ENCODE data around the gene CFP. TPM values are rescaled to one million over a fixed set of nuclear protein-coding genes. Genes with fewer than 3 reads are reported as not detected.

The CFP gene
- polyA plus RNA-seq, 2 donors = 0.77 to 3.6 TPM

DNA sequence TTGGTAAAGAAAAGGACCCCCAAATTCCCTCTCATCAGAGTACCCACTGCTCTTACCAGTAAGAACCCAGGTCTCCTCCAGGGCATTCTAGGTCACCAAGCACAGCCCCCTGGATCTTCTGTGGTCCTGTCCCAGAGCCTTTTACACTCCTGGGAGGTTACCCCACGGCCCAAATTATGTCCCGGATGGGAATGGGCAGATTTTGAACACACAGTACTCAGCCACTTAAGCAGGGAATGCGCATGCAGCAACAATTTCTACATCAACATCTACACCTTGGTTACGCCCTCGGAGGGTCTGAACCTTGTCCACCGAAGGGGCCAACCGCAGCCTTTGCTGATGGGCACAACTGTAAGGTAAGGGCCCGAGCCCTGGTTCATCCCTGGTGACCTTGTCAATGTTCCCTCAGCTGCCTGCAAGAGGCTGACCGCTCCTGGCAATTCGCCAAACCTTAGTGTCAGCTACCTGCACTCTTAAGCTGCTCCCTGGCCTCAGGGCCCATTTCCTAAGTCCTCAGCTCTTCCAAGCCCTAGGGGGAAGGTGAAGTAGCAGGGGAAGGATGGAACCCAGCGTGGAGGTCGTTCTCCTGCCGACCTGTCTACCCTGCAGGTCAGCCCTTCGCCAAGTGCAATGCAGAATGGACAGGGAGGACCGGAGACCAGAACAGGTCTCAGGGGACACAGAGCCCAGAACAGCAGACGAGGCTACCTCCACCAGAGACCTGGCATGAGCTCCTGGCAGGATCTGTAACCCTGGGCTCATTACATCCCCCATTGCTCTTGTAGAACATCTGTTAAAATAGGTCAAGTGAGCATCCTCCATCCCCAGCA lies 41.6 kb downstream of the CFP start:
- 77 to 85% methylated on average over 16 of the region's 16 CpGs for WGBS, 2 donors
- H3K27ac ChIP-seq (ENCODE audit: low read depth in 2 of 2, low read length in 1 of 2) = no peak overlapping the region

DNA sequence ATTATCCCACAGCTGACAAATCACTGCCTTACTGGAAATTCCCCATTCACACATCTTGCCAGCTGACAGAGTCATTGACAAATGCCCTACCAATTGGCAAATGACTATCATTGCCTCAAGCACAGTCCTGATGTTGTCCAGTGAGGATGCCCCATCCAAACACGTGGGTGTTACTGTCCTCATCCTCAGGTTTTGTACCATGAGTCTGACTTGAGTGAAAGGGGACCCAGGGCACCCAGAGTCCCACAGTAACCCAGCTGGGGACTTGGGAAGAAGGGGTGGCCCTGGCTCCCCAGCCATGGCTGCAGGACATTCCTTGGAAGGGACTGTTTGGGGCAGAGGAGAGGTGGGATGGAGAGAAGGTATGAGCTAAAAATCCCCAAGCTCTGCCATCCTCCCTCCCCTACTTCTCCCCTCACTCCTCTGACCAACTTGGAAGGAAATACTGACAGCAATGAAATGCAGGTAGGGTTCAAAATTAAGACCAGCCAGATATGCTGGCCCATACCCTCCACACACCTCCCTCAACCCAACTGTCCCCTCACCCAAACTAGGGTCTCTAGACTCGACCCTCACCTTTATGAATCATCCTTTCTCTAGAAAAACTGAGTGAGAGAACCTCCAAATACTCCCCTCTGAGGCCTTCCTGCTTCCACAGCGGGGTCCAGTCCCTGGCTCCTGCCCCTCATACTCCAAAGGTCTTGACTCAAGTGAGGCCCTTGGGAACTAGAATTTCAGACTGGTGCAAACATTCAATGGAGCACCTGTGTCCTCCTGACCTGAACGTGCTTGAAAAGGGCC lies 42.4 kb downstream of the CFP start:
- Histone ChIP-seq H3K36me3 (ENCODE audit: control insufficient read depth in 2 of 2, insufficient read depth in 2 of 2, low read length in 1 of 2) (no peaks in the 10 kb centered on the region), H3K27me3 (ENCODE audit: control insufficient read depth in 1 of 2, insufficient read depth in 2 of 2, low read length in 2 of 2) (no peaks in the 10 kb centered on the region), H3K4me1 (ENCODE audit: control insufficient read depth in 2 of 2, insufficient read depth in 2 of 2, low read length in 1 of 2) (peaks cover 2 to 3% of the 10 kb centered on the region in 2 donors), H3K27ac (ENCODE audit: low read depth in 2 of 2, low read length in 1 of 2) (no peak overlapping the region), H3K9me3 (ENCODE audit: control insufficient read depth in 2 of 2, insufficient read depth in 1 of 2, low read depth in 1 of 2, low read length in 1 of 2) (no peaks in the 10 kb centered on the region), H3K4me3 (ENCODE audit: low read depth in 1 of 2, low read length in 2 of 2) (no peak overlapping the region)
- 42 to 65% methylated on average over 4 of the region's 4 CpGs for WGBS, 2 donors

More for the DNA sequence above, 41.6 kb downstream of the CFP start:
- Histone ChIP-seq H3K4me3 (ENCODE audit: low read depth in 1 of 2, low read length in 2 of 2) (no peak overlapping the region), H3K9me3 (ENCODE audit: control insufficient read depth in 2 of 2, insufficient read depth in 1 of 2, low read depth in 1 of 2, low read length in 1 of 2) (no peaks in the 10 kb centered on the region), H3K27me3 (ENCODE audit: control insufficient read depth in 1 of 2, insufficient read depth in 2 of 2, low read length in 2 of 2) (no peaks in the 10 kb centered on the region), H3K4me1 (ENCODE audit: control insufficient read depth in 2 of 2, insufficient read depth in 2 of 2, low read length in 1 of 2) (peaks cover 2 to 3% of the 10 kb centered on the region in 2 donors), H3K36me3 (ENCODE audit: control insufficient read depth in 2 of 2, insufficient read depth in 2 of 2, low read length in 1 of 2) (no peaks in the 10 kb centered on the region)

DNA sequence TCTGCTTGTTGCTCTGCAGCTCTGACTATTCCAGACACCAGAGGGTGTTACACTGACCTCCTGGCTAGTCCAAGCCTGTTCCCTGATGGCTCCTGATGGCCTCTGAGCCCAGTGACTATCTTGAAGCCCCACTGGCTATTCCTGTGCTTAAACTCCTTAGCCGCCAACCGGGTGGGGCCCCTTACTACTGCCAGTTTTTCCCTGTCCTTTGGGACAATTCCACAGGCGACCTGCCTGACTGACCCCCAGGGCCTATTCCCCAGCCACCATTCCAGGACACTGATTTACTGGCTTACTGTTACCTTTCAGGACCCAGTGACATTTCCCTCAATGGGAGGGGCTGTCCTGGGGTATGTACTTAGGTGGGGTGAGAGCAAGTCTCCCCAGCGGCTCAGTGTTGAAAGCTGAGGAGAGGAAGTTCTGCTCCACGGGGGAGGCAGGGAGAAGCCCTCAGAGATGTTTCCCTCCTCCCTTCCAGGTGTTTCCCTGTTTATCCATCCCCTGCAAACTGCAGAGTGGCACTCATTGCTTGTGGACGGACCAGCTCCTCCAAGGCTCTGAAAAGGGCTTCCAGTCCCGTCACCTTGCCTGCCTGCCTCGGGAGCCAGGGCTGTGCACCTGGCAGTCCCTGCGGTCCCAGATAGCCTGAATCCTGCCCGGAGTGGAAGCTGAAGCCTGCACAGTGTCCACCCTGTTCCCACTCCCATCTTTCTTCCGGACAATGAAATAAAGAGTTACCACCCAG lies 43.5 kb downstream of the CFP start:
- Histone ChIP-seq H3K4me3 (ENCODE audit: low read depth in 1 of 2, low read length in 2 of 2) (no peak overlapping the region), H3K9me3 (ENCODE audit: control insufficient read depth in 2 of 2, insufficient read depth in 1 of 2, low read depth in 1 of 2, low read length in 1 of 2) (no peaks in the 10 kb centered on the region), H3K36me3 (ENCODE audit: control insufficient read depth in 2 of 2, insufficient read depth in 2 of 2, low read length in 1 of 2) (no peaks in the 10 kb centered on the region), H3K4me1 (ENCODE audit: control insufficient read depth in 2 of 2, insufficient read depth in 2 of 2, low read length in 1 of 2) (peaks cover 2 to 5% of the 10 kb centered on the region in 2 donors), H3K27ac (ENCODE audit: low read depth in 2 of 2, low read length in 1 of 2) (no peak overlapping the region), H3K27me3 (ENCODE audit: control insufficient read depth in 1 of 2, insufficient read depth in 2 of 2, low read length in 2 of 2) (no peaks in the 10 kb centered on the region)
- 52 to 61% methylated on average over 11 of the region's 11 CpGs for WGBS, 2 donors

DNA sequence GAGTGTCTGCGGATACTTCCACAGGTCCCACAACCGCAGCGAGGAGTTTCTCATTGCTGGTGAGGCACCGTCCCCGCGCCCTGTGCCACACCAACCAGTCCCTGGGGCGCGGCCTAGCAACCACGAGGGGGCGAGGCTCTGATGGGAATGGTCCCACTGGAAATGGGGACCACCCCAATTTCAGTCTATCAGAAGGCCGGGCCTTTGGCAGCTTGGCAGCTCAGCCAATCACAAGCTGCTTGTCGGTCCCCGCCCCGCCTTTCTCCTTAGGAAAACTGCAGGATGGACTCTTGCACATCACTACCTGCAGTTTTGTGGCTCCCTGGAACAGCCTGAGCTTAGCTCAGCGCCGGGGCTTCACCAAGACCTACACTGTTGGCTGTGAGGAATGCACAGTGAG lies 44.5 kb downstream of the CFP start:
- H3K27me3 ChIP-seq (ENCODE audit: control insufficient read depth in 1 of 2, insufficient read depth in 2 of 2, low read length in 2 of 2) = no peaks in the 10 kb centered on the region
- H3K4me3 ChIP-seq (ENCODE audit: low read depth in 1 of 2, low read length in 2 of 2) = no peak overlapping the region
- peaks cover 2 to 5% of the 10 kb centered on the region in 2 donors for H3K4me1 ChIP-seq (ENCODE audit: control insufficient read depth in 2 of 2, insufficient read depth in 2 of 2, low read length in 1 of 2)
- no peak overlapping the region for H3K27ac ChIP-seq (ENCODE audit: low read depth in 2 of 2, low read length in 1 of 2)
- H3K9me3 ChIP-seq (ENCODE audit: control insufficient read depth in 2 of 2, insufficient read depth in 1 of 2, low read depth in 1 of 2, low read length in 1 of 2) = no peaks in the 10 kb centered on the region
- no peaks in the 10 kb centered on the region for H3K36me3 ChIP-seq (ENCODE audit: control insufficient read depth in 2 of 2, insufficient read depth in 2 of 2, low read length in 1 of 2)
- WGBS, 2 donors = 74 to 81% methylated on average over 16 of the region's 16 CpGs

DNA sequence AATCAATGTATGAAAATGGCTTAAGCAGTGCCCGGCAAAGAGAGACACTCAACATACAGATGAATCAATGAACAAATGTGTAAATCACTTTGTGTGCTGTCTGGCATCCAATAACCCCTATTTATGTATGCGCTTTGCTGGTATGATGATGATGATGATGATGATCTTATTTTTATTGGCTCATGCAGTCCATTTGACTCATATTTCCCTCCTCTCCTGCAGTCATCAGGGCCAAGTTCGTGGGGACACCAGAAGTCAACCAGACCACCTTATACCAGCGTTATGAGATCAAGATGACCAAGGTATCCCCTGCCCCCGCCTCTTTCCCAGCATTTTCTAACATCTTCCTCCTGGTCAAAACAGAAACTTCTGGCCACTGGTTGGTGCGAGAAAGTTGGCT lies 45.0 kb downstream of the CFP start:
- no peak overlapping the region for H3K4me3 ChIP-seq (ENCODE audit: low read depth in 1 of 2, low read length in 2 of 2)
- no peaks in the 10 kb centered on the region for H3K36me3 ChIP-seq (ENCODE audit: control insufficient read depth in 2 of 2, insufficient read depth in 2 of 2, low read length in 1 of 2)
- H3K9me3 ChIP-seq (ENCODE audit: control insufficient read depth in 2 of 2, insufficient read depth in 1 of 2, low read depth in 1 of 2, low read length in 1 of 2) = no peaks in the 10 kb centered on the region
- H3K27ac ChIP-seq (ENCODE audit: low read depth in 2 of 2, low read length in 1 of 2) = no peak overlapping the region
- H3K27me3 ChIP-seq (ENCODE audit: control insufficient read depth in 1 of 2, insufficient read depth in 2 of 2, low read length in 2 of 2) = no peaks in the 10 kb centered on the region
- peaks cover 2 to 5% of the 10 kb centered on the region in 2 donors for H3K4me1 ChIP-seq (ENCODE audit: control insufficient read depth in 2 of 2, insufficient read depth in 2 of 2, low read length in 1 of 2)
- WGBS, 2 donors = 72% methylated on average over 6 of the region's 6 CpGs

DNA sequence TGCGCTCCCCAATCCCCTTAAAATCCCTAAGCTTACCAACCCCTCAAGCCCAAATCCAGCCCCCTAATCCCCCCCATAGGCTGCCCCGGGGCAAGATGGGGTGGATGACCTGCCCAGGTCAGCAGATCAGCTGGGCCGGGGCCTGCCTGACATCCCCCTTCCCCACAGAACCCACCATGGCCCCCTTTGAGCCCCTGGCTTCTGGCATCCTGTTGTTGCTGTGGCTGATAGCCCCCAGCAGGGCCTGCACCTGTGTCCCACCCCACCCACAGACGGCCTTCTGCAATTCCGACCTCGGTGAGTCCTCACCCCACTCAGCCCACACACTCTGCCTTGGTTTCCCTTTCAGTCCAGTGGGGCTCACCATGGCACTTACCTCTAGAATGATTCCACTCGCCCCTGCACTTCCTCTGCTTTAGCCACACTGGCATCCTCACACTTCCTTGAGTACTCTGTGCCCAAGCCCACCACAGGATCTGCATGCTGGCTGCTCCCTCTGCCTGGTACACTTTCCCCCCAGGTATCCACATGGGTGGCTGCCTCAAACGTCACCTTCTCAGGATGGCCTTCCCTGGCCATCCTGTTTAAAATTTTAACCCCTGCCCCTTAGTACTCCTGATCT lies 46.4 kb downstream of the CFP start:
- no peaks in the 10 kb centered on the region for H3K9me3 ChIP-seq (ENCODE audit: control insufficient read depth in 2 of 2, insufficient read depth in 1 of 2, low read depth in 1 of 2, low read length in 1 of 2)
- peak overlapping the region in 1 of 2 donors; percentile 40 for H3K27ac ChIP-seq (ENCODE audit: low read depth in 2 of 2, low read length in 1 of 2)
- 49 to 52% methylated on average over 8 of the region's 8 CpGs for WGBS, 2 donors
- no peak overlapping the region for H3K4me3 ChIP-seq (ENCODE audit: low read depth in 1 of 2, low read length in 2 of 2)
- H3K4me1 ChIP-seq (ENCODE audit: control insufficient read depth in 2 of 2, insufficient read depth in 2 of 2, low read length in 1 of 2) = peaks cover 2 to 5% of the 10 kb centered on the region in 2 donors
- no peaks in the 10 kb centered on the region for H3K27me3 ChIP-seq (ENCODE audit: control insufficient read depth in 1 of 2, insufficient read depth in 2 of 2, low read length in 2 of 2)
- no peaks in the 10 kb centered on the region for H3K36me3 ChIP-seq (ENCODE audit: control insufficient read depth in 2 of 2, insufficient read depth in 2 of 2, low read length in 1 of 2)

DNA sequence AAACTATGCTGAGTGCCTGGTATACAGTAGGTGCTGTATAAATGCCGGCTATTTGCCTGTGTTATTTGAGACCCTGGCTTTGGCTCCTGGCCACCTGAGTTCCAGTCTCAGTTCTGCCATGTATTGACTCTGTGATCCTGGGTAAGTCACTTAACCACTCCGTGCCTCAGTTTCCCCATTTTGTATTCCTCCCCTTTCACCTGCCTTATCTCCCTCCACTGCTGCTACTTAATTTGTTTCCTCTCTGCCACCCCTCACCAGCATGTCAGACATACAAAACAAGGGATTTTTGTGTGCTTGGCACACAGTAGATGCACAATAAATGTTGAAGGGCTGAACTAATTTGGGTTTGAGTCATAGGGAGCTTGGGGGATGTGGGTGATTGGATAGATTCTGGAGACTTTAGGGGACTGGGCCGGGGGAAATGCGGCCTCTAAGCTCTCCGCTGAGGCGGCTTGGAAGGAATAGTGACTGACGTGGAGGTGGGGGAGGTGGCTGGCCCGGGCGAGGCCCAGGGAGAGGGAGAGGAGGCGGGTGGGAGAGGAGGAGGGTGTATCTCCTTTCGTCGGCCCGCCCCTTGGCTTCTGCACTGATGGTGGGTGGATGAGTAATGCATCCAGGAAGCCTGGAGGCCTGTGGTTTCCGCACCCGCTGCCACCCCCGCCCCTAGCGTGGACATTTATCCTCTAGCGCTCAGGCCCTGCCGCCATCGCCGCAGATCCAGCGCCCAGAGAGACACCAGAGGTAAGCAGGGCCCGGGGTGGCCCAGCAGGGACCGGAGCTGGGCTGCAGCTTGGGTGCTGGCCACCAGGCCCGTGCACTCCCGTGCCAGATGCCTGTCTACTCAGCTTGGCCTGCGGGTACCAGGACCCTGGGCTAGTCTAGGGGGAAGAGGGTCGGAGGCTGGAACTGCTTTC lies 47.7 kb downstream of the CFP start, which contains the start of gene TIMP1:
Gene TIMP1, plus strand, starts transcription at position 706 of the 917 bp plus-strand sequence. CDS start 980 bp downstream, outside the sequence.
- peak within 1 kb of the TSS; percentile 81 to 85 for H3K27ac ChIP-seq (ENCODE audit: low read depth in 2 of 2, low read length in 1 of 2)
- H3K4me1 ChIP-seq (ENCODE audit: control insufficient read depth in 2 of 2, insufficient read depth in 2 of 2, low read length in 1 of 2) = peaks cover 3 to 5% of the 10 kb centered on the region in 2 donors
- H3K36me3 ChIP-seq (ENCODE audit: control insufficient read depth in 2 of 2, insufficient read depth in 2 of 2, low read length in 1 of 2) = no peaks in the 10 kb centered on the region
- no peaks in the 10 kb centered on the region for H3K27me3 ChIP-seq (ENCODE audit: control insufficient read depth in 1 of 2, insufficient read depth in 2 of 2, low read length in 2 of 2)
- H3K4me3 ChIP-seq (ENCODE audit: low read depth in 1 of 2, low read length in 2 of 2) = peak within 1 kb of the TSS; percentile 43 to 55
- no peaks in the 10 kb centered on the region for H3K9me3 ChIP-seq (ENCODE audit: control insufficient read depth in 2 of 2, insufficient read depth in 1 of 2, low read depth in 1 of 2, low read length in 1 of 2)
- WGBS, 2 donors = 4 to 28% methylated on average over 25 to 28 of the region's 28 CpGs

DNA sequence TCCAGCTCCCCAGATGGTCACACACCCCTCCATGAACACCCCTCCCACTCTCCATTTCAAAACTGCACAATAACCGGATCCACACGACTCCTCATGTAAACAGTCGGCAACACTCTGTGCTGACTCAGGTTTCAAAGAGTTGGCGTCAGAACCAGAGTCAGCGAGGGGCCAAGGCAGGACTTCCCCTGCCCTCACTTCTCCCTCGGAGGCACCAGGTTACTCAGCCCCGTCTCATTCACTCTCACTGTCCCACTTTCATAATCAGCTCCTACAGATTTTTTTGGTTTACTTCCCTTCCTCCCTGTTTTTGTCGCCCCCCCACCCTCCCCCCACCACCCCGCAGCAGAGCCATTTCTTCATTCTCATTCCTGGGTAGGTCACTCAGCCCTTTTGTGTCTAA lies 50.2 kb downstream of the CFP start:
- no peaks in the 10 kb centered on the region for H3K27me3 ChIP-seq (ENCODE audit: control insufficient read depth in 1 of 2, insufficient read depth in 2 of 2, low read length in 2 of 2)
- H3K27ac ChIP-seq (ENCODE audit: low read depth in 2 of 2, low read length in 1 of 2) = no peak overlapping the region
- 17 to 45% methylated on average over 9 of the region's 9 CpGs for WGBS, 2 donors
- H3K4me1 ChIP-seq (ENCODE audit: control insufficient read depth in 2 of 2, insufficient read depth in 2 of 2, low read length in 1 of 2) = peaks cover 2% of the 10 kb centered on the region in 2 donors
- no peaks in the 10 kb centered on the region for H3K36me3 ChIP-seq (ENCODE audit: control insufficient read depth in 2 of 2, insufficient read depth in 2 of 2, low read length in 1 of 2)
- no peak overlapping the region for H3K4me3 ChIP-seq (ENCODE audit: low read depth in 1 of 2, low read length in 2 of 2)
- H3K9me3 ChIP-seq (ENCODE audit: control insufficient read depth in 2 of 2, insufficient read depth in 1 of 2, low read depth in 1 of 2, low read length in 1 of 2) = no peaks in the 10 kb centered on the region
